Endothelial cell of umbilical vein (primary cell): ENCODE measurements around the gene ADGRL3. TPM values are rescaled to one million over a fixed set of nuclear protein-coding genes. Genes with fewer than 3 reads are reported as not detected.

ENCODE experiments used
- BruUV-seq: library from RNA; stranded (reverse); fragments of 400-500 nt; replicated peaks from 2 replicates; lab custom pipeline; 2021; lab: Mats Ljungman, UMichigan
- CTCF ChIA-PET: fragments of 300-600, 350-600 bp; sonication (Branson Sonifier 250); formaldehyde crosslinking; loops from one replicate; lab custom pipeline; 2021; ENCODE audit warnings: antibody characterized with exemption, inconsistent platforms; lab: Charles Lee
- POLR2A ChIA-PET: fragments of 300-600, 350-600 bp; sonication (Branson Sonifier 250); formaldehyde crosslinking; loops from one replicate; lab custom pipeline; 2021; ENCODE audit warnings: antibody characterized with exemption, inconsistent platforms; lab: Charles Lee
- DNase-seq: peaks from one replicate; pipeline ENCODE4 v3.0.0-alpha.2; 2011; ENCODE audit warnings: low read depth, low spot score
- FAIRE-seq: peaks from 2 replicates; lab custom pipeline; 2011; peaks lifted over from hg19 to GRCh38; lab: Jason Lieb, UNC
- H2AFZ ChIP-seq: 2 replicates; pipeline ENCODE4 v1.6.0; 2012; ENCODE audit warnings: low read depth, low read length, control low read depth, inconsistent platforms
- H3K27ac ChIP-seq: 2 replicates; pipeline ENCODE4 v1.5.1; 2011; ENCODE audit warnings: low read depth, mild to moderate bottlenecking, control low read depth, low read length, moderate library complexity; ENCODE audit not compliant: insufficient read depth
- H3K27me3 ChIP-seq, 2 experiments: 2 replicates each; pipeline versions ENCODE4 v1.6.0 to v1.6.1; 2011; ENCODE audit warnings: low read length in 2 of 2, mixed read lengths in 1 of 2; ENCODE audit not compliant: control insufficient read depth in 2 of 2, insufficient read depth in 2 of 2
- H3K36me3 ChIP-seq, 2 experiments: 2 replicates in 1 of 2; 3 replicates in 1 of 2; pipeline ENCODE4 v1.5.1; 2011; ENCODE audit warnings: low read length in 2 of 2, mild to moderate bottlenecking in 1 of 2, moderate library complexity in 1 of 2; ENCODE audit not compliant: control insufficient read depth in 2 of 2, insufficient read depth in 2 of 2; ENCODE audit errors: extremely low read depth in 1 of 2
- H3K4me1 ChIP-seq: 3 replicates; pipeline ENCODE4 v1.5.1; 2011; ENCODE audit warnings: mild to moderate bottlenecking, low read length; ENCODE audit not compliant: control insufficient read depth, insufficient read depth; ENCODE audit errors: extremely low read depth
- H3K4me2 ChIP-seq: 2 replicates; pipeline ENCODE4 v1.6.1; 2011; ENCODE audit warnings: low read length, control low read depth, mixed read lengths; ENCODE audit not compliant: insufficient read depth
- H3K4me3 ChIP-seq, 3 experiments: fragments of 200-600 bp in 1 of 3; sonication (generic), shearing (Covaris generic) in 1 of 3; replicated peaks in 1 of 3; 2 replicates each; pipeline ENCODE4 v1.5.1; 2011 to 2016; ENCODE audit warnings: control low read depth in 3 of 3, low read length in 3 of 3, mild to moderate bottlenecking in 2 of 3, inconsistent platforms in 1 of 3, low read depth in 1 of 3, moderate library complexity in 1 of 3; ENCODE audit not compliant: insufficient read depth in 1 of 3
- H3K79me2 ChIP-seq: 2 replicates; pipeline ENCODE4 v1.6.0; 2012; ENCODE audit warnings: low read length, inconsistent platforms; ENCODE audit not compliant: control insufficient read depth, insufficient read depth
- H3K9ac ChIP-seq: replicated peaks from 2 replicates; pipeline ENCODE3; 2011; ENCODE audit warnings: low read length, control low read depth; ENCODE audit not compliant: insufficient read depth; ENCODE audit errors: extremely low read depth
- H3K9me1 ChIP-seq: replicated peaks from 3 replicates; pipeline ENCODE4 v1.6.0; 2011; ENCODE audit warnings: mild to moderate bottlenecking, low read length; ENCODE audit not compliant: control insufficient read depth, insufficient read depth; ENCODE audit errors: extremely low read depth
- H3K9me3 ChIP-seq: replicated peaks from 2 replicates; pipeline ENCODE4 v1.5.1; 2012; ENCODE audit warnings: low read length, inconsistent platforms; ENCODE audit not compliant: control insufficient read depth, insufficient read depth
- H4K20me1 ChIP-seq: replicated peaks from 2 replicates; pipeline ENCODE3; 2011; ENCODE audit warnings: mild to moderate bottlenecking, low read length; ENCODE audit not compliant: control insufficient read depth, insufficient read depth; ENCODE audit errors: extremely low read depth
- CTCF ChIP-seq, 2 donors: IDR thresholded peaks; 1 replicate in 1 of 2; 2 replicates in 1 of 2; pipeline ENCODE4 v1.5.1; 2011; ENCODE audit warnings: low read length in 2 of 2, mild to moderate bottlenecking in 2 of 2, moderate library complexity in 2 of 2, control low read depth in 1 of 2, inconsistent platforms in 1 of 2, low read depth in 1 of 2; ENCODE audit not compliant: insufficient read depth in 1 of 2; ENCODE audit errors: extremely low read depth in 1 of 2
- EZH2 ChIP-seq: IDR thresholded peaks from 2 replicates; pipeline ENCODE4 v1.6.1; 2012; ENCODE audit warnings: borderline replicate concordance, low read depth, mild to moderate bottlenecking, moderate library complexity, low read length, inconsistent platforms; ENCODE audit not compliant: severe bottlenecking
- FOS ChIP-seq: IDR thresholded peaks from 2 replicates; pipeline ENCODE4 v1.6.1; 2011; ENCODE audit warnings: mild to moderate bottlenecking, low read length, moderate library complexity, borderline replicate concordance; ENCODE audit not compliant: insufficient read depth
- GATA2 ChIP-seq: IDR thresholded peaks from 2 replicates; pipeline ENCODE4 v1.7.0; 2011; ENCODE audit warnings: low read depth, mild to moderate bottlenecking, moderate library complexity, mixed read lengths, low read length; ENCODE audit not compliant: insufficient read length, insufficient read depth
- JUN ChIP-seq: IDR thresholded peaks from 2 replicates; pipeline ENCODE4 v1.6.1; 2011; ENCODE audit warnings: borderline replicate concordance, low read depth; ENCODE audit not compliant: insufficient read length, insufficient read depth
- MAX ChIP-seq: IDR thresholded peaks from 2 replicates; pipeline ENCODE4 v1.6.1; 2011; ENCODE audit not compliant: insufficient read depth, insufficient read length
- MYC ChIP-seq: IDR thresholded peaks from one replicate; pipeline ENCODE4 v1.6.1; 2011; ENCODE audit warnings: mild to moderate bottlenecking, low read depth, low read length
- POLR2A ChIP-seq: IDR thresholded peaks from 2 replicates; pipeline ENCODE4 v1.6.1; 2012; ENCODE audit warnings: low read depth, mild to moderate bottlenecking, control low read depth, low read length
- POLR2AphosphoS5 ChIP-seq: IDR thresholded peaks from 2 replicates; pipeline ENCODE4 v1.6.1; 2012; ENCODE audit warnings: low read depth, mild to moderate bottlenecking, control low read depth, low read length, moderate library complexity; ENCODE audit not compliant: insufficient read depth
- dilution Hi-C: fragments of 300-500 bp; cut with MboI; formaldehyde crosslinking; loops from one replicate; pipeline ENCODE4 v1.15.0; 2019; ENCODE audit warnings: low sequenced_read_pairs; ENCODE audit not compliant: extremely low pct_ligation_motif_present
- intact Hi-C: fragments of 100-400 bp; cut with micrococcal nuclease; formaldehyde crosslinking; loops from one replicate; pipeline ENCODE4 v1.10.0; 2022
- polyA plus RNA-seq, 4 experiments: library from polyadenylated mRNA; depleted of rRNA in 3 of 4; stranded (reverse) in 3 of 4; unstranded in 1 of 4; fragments of >200 nt; gene quantifications; 2 replicates each; pipeline versions ENCODE4 v1.2.1 to v1.2.3, GENCODE V29; 2011 to 2012; ENCODE audit warnings: missing spikeins in 1 of 4
- total RNA-seq: library from RNA; stranded (reverse); gene quantifications from 2 replicates; pipeline ENCODE4 v1.2.3, GENCODE V29; 2021

ADGRL3 gene
- total and polyA plus RNA-seq, 2 donors (not counting 3 experiments of a cell fraction or from before 2014, with no cell fraction given): not detected

- TF ChIP-seq JUN (no peak), FOS (no peak), EZH2 (no peak), CTCF (IDR thresholded peaks at IDR 0.05; ENCODE audit: extremely low read depth in 1 of 2, insufficient read depth in 1 of 2, low read depth in 1 of 2, low read length in 2 of 2) (no peak), GATA2 (no peak), POLR2A (no peak), POLR2AphosphoS5 (no peak), MAX (no peak), MYC (no peak)
- no peaks in the 10 kb centered on the region for H3K9me3 ChIP-seq
- no peak overlapping the region for H2AFZ ChIP-seq
- no peaks in the 10 kb centered on the region for H3K4me1 ChIP-seq
- H3K79me2 ChIP-seq: no peaks in the 10 kb centered on the region
- no peak overlapping the region for H3K27ac ChIP-seq
- ChIA-PET POLR2A (no interaction called here), CTCF (no interaction called here)
- no peak overlapping the region for H3K9ac ChIP-seq
- intact Hi-C loops: no loop called here
- H3K36me3 ChIP-seq: no peaks in the 10 kb centered on the region
- FAIRE-seq (no peak), DNase-seq (no peak)
- peaks cover 28 to 48% of the 10 kb centered on the region in 2 experiments for H3K27me3 ChIP-seq
- H3K4me3 ChIP-seq: no peak overlapping the region
- H4K20me1 ChIP-seq: no peaks in the 10 kb centered on the region
- H3K4me2 ChIP-seq: no peak overlapping the region
- dilution Hi-C loops: no loop called here
- no TSS peak for BruUV-seq
- H3K9me1 ChIP-seq: no peaks in the 10 kb centered on the region
Observed at GRCh38 chr4:61198686-61199085, 1.4 kb upstream of the ADGRL3 start.
